HG03575 (cell line): ENCODE data around the gene PTAR1.

Experiments
- ATAC-seq: cut with Tn5 transposase; IDR thresholded peaks from one replicate; pipeline ENCODE4 v1.9.1; 2021; ENCODE audit not compliant: unreplicated experiment, insufficient number of reproducible peaks, low FRiP score; ENCODE audit errors: extremely low read depth

The PTAR1 gene

DNA sequence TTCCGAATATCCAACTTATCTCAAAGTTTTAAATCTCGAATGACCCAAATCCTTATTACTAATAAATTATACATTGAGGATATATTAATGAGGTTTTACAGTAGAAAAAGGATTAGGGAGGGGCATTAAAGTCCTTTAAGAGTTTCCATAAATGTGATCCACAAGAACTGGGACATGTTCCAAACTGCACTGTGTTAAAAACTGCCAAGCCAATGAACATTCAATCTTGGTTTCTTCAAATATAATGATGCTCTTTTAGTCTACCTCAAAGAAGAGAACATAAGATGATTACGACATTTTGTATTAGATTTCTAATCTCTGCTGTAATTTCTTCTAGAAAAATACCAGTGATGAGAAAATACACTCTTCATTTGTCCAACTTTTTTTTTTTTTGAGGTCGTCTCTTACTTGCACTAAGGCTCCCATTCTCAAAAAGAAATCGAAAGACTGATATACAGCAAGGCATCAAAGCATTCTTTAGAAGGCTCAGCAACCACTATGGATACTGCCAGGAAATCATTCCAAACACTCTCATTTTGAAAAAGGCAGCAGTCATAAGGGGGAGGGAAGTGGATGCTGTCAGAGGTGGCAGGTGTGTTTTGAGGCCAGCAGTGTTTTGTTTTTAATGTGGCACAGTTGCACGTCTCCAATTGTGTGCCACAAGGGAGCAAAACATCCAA, 1.7 kb downstream of the PTAR1 start:
- no peak for ATAC-seq

DNA sequence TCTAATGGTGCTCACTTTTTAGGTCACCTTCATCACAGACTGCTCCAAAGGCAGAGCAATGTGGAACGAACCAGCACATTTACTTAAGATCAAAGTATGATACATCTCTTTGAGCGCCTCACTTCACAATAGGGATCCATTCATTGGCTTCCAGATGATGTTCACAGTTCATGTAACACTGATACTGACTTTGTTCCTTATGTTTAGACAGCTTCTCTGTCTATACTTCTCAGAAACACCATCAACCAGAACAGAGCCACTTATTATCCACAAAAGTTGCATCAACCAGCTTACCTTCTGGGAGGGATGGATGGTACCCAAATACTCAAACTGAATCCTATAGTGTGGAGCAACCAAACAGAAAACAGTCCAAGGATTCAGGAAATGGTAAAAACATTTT, 4.6 kb downstream of the PTAR1 start:
- ATAC-seq, result no peak

DNA sequence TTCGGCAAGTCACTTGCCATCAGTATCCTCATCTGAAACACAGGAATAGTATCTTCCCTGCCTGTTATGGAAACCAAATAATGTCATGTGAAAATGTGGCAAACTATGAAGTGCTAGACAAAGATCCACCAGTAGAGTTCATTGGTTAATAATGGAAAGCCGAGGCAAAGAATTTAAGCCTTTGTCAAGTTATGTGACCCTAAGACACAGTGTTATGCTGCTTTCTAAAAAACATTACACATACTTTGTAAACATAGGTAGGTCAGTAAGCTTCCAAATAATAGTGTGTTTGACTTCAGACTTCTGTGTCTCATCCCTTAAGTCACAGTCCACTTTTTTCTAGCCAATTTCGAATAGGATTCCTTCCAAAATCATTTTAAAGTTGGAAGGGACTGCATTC, 6.0 kb downstream of the PTAR1 start:
- no peak for ATAC-seq

DNA sequence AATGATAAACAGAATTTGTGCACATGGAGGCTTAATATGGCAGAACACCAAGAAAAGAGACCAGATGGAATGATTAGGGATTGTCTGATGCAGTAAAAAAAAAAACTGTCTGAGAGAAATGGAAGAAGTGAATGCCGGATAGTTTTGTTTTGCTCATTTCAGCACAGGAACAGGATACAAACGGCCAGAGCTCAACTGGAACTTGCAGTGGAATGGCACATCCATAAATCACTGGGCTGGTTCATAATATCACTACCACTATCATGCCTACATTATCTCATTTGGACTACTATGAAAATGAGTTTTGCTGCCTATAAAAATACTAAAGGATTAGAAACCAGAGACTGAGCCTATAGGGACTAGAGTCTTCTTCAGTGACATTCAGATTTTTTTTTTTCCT, 9.7 kb downstream of the PTAR1 start:
- ATAC-seq, result no peak

DNA sequence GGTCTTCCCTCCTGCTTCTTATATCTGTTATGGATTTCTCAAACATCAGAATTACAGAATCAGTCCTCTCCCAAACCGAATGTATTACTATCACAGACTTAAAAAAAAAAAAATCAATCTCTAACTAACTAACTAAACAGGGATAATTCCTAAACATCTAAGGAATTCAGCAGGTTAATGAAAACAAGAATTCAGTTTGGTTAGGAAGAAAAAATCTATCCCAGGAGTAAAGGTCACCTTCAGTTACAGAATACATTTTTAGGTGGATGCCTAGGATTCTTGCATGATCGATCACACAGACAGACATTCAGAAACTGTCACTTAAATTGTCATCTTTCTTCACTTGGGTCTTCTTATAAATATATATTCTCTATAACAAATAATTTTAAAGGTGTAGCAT, 11.5 kb downstream of the PTAR1 start:
- no peak for ATAC-seq

DNA sequence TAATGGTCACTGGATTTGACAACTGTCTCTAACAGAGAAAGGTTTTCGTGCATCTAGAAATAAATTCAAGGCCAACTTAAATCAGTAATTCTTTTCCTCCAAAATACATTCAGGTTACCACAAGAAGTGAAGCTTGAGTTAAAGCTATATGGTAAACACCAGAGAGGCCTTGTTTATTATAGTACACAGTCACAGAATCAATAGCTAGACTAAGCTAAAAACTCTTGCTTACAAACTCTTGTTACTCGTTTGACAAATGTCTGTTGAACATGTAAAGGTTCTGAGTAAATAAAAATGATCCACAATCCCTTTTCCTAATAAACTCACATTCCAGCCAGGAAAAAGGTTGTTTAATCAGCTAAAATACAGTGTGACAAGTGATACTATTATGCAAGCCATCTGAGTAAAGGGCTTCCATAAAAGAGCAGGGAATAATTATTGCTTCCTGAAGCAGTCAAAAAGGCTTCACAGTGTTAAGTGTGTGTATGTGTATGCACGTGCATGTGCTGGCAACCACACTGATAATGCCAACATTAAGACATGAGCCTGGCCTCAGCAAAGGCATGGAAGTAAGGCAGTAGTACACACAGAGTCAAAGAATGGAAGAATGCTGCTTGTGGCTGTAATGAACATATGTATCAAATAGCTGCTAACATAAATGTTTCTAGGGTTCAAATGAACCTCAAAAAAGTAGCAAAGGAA, 12.8 kb downstream of the PTAR1 start:
- no peak for ATAC-seq

DNA sequence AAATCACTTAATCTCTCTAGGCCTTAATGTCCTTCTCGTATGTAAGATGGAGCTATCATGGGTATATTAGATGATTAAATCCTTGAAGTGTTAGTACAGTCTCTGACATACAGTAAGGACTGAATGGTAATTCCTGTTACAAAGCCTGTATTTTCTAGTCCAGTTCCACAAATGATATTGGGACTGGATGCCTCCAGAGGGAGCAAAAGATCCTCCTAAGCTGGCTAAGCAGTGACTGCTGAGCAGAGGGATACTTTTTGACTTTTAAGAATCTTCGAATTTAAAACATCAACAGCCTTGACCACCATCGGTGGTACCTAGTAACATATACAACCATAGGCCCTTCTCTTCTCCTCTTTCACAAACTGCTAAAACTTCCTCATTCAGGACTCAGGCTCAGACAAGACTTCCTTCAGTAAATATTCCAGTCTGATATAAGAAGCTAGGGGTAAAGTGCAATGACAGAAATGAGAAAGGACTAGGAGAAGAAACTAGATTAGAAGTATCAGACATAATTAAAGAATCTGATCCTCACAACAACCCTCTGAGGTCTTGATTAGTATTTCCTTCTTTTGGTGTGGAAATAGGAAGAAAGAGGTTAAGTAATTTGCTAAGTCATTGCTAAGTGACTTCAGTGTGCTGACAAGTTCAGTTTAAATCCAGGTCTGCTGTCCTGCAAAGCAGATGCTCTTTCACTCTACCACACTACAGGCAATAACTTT, 13.9 kb downstream of the PTAR1 start:
- ATAC-seq, result no peak

DNA sequence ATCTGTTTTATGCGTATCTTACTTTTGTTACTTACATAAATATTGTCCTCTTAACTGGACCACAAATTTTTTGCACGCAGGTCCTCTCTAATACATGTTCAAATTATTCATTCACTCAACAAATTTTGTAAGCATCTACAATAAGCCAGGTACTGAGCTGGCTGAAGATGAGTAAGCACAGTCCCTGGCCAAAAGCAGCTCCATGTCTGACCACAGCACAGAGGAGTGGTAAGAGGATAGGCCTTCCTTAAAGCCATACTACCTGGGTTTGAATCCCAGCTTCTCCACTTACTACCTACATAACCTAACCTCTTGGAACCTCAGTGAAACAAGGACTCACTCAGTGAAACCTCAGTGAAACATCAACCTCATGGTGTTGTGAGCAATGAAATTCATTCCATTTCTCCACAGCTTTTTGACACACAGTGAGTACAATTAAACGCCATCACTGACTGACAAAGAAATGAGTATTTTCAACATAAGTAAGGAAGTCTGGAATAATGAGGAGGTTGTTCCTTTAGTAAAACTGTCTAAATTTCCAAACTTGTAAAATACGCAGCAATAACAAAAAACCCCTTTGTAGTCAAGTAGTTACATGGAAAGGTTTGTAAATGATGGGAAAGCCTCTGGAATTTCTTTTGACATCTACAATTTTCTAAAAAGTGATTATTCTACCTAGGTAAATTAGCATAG, 15.0 kb downstream of the PTAR1 start:
- no peak for ATAC-seq

DNA sequence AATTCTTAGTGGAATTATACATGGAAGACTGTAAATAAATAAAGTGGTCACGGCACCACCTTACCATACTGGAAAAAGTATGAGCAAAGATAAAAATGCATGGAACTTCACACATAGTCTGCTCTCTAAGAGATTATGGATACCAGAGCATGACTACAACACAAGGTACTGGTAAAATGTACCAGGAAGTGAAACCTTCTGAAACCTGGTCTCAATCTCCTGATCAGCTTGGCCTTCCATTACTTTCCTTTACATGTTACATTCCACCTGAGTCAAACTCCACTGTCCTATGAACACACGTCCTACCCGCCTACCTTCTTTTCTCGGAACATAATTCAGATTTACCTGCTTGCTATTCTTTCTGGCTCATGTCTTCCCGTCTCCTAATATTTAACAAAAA, 15.9 kb downstream of the PTAR1 start:
- no peak for ATAC-seq

DNA sequence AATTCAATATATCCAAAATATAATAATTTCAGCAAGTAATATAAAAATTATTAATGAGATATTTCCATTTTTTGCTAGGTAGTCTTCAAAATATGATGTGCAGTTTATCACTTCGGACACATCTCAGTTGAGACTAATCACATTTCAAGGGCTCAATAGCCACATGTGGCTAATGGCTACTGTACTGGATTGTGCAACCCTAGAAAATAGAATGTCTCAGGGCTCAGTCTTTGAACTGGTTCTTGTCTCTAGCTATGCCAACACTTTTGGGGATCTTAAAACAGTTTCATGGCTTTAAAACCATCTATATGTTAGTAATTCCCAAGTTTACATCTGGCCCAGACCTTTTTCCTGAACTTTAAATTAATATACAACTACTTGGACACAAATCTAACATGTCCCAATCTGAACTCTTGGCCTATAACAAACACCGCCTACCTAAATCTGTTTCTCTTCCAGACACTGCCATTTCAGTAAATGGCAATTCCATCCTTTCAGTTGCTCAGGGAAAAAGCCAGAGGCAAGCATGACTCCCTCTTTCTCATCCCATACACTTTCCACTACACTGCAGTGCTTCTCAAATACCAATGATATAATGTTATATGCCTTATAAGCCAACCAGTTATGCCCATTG, 18.8 kb downstream of the PTAR1 start:
- no peak for ATAC-seq

DNA sequence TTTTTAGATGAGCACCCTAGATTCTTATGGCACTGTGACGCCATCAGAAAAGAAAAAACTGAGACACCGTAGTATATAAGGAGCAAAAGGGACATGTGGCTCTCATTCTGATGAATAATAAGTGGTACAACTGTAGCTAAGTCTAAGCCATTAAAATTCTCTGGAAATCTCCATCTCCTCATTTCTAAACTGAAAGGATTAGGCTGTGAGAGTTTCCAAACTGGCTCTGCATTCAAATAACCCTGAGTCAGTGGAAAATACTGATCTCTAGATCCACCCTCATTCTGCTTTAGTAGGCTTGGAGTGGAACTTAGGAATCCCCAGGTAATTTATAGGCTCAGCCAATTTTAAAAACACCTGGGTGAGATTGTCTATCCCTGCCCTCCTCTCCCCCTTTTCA, 28.5 kb downstream of the PTAR1 start:
- ATAC-seq, result no peak

DNA sequence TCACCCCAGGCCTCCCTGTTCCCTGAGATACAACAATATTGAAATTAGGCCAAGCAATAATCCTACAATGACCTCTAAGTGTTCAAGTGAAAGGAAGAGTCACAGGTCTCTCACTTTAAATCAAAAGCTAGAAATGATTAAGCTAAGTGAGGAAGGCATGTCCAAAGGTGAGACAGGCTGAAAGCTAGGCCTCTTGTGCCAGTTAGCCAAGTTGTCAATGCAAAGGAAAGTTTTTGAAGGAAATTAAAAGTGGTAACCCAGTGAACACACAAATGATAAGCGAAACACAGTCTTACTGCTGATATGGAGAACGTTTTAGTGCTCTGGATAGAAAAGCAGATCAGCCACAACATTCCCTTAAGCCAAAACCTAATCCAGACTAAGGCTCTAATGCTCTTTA, 39.8 kb downstream of the PTAR1 start:
- no peak for ATAC-seq

DNA sequence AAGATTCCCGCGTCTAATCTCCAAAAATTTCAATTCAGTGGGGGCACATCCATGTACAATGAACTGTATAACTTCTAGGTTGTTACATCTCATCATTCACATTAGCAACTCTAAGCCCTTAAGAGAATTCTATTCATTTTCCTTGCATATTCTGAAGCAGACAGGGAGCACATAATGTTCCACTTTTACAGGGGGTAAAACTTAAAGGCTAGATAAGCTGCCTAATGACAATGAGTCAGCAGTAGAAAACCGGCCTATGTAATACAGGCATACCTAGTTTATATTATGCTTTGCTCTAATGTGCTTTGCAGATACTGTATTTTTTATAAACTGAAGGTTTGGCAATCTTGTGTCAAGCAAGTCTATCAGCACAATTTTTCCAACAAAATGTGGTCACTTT, 40.4 kb downstream of the PTAR1 start:
- no peak for ATAC-seq

DNA sequence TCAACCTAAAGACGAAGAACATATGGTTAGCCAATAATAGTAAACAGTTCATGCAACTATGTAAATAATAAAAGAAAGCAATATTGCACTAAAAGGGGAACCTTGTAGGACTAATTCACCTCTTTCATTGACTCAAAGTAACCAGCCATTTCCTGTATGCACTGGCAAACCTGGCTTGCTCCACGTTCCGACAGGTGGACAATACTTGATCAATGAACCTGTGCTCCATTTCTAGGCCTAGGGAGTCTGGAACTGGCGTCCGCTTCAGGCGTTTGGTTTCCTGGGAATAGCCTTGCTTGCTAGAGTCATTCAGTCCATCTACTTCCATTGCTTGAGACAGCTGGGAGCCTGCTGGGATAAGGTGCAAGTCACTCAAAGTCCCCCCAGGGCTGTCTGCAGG, 41.6 kb downstream of the PTAR1 start:
- no peak for ATAC-seq

DNA sequence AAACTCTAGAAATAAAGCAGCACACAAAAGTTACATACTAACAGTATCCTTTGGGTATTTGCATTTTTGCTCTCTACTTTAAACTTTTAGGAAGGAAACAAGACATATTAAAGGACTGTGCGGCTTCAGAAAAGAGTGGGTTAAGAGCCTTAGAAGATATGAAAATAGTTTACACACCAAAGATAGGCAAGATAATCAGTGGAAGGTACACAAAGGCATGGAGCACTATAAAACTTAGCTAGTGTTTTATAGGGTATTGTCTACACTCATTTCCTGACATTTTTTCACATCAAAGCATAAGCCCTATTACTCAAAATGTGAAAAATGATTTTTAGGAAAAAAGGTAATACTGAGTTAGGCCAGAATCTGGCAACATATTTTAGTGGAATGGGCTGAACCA, 44.0 kb downstream of the PTAR1 start:
- no peak for ATAC-seq

DNA sequence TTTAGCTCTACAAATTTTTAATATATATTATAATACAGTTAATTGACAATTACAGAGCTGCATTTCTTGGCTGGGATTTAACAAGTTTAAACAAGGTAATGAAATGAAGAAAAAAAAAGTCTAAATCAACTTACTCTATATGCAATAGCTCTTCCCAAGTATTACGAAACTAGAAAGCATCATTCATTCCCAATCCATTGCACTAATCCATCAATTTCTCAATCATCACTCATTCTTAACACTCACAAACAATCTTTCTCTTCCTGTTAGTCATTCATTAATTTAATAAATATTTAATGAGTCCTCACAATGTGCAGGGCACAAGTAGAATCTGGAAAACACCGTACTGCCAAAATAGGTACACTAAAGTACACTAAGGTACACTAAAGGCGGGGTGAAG, 44.7 kb downstream of the PTAR1 start:
- ATAC-seq, result no peak

DNA sequence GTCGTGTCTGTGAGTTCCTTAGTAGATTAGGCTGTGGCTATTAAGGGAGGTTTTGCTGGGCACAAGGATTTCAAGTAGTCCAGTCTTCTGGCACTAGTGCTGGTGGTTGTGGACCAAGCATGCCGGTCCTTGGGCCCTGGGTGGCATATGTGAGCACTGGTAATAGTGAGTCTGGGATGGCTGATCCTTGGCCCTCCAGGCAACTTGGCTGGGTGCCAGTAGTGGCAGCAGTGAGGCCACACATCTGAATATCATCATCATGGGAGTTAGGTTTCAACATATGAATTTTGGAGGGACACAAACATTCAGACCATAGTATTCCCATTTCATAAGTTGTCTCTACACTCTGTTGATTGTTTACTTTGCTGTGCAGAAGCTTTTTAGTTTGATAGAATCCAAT, 62.3 kb downstream of the PTAR1 start:
- no peak for ATAC-seq

DNA sequence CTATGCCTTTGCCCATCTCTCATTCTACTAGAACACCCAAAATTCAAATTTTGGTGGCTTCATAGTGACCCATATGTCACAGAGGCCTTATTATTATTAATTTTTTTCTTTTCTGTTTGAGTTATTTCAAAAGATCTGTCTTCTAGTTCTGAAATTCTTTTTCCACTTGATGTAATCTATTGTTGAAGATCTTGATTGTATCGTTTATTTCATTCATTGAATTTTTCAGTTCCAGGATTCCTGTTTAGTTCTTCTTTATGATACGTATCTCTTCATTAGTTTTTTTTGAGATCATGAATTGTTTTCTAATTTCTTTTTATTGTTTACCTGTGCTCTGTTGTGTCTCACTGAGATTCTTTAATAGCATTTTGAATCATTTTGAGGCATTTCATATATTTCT, 63.0 kb downstream of the PTAR1 start:
- no peak for ATAC-seq

DNA sequence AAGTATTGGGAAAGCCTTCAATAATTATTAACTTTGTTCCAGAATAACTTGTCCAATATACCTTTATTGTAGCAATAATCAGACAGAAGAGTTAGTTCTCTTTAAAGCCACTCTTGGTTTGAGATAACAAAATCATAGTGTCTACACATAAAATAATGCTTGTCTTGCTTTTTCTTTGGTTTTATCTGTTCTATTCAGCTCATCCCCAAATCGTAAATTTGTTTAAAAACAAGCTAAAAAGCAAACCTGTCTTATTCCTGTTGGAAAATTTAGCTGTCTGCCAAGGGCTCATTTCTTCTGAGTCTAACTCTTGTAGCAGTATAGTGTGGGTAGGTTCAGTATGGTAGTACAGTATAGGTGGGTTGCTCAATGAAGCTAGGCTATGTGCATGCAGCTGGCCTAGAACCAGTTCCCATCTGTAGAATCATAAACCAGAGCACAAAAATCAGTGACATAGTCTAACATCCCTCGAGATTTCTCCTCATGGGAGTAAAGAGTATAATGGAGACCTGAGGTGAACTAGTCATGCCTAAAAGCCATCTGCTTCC, 69.7 kb downstream of the PTAR1 start:
- no peak for ATAC-seq
